Right cardiac atrium (tissue), 5 donors: ENCODE data around the gene GLIPR2. TPM values are rescaled to one million over a fixed set of nuclear protein-coding genes. Genes with fewer than 3 reads are reported as not detected.
A peak's percentile ranks its signal among the peaks of the same experiment; 100 is the strongest.

Experiments
- ATAC-seq, 2 donors: fragments of 200-7000 bp; cut with Tn5 transposase; one replicate each; pipeline versions ENCODE4 v1.8.0 to v1.9.1; 2020; ENCODE audit warnings: moderate library complexity in 2 of 2, mild to moderate bottlenecking in 1 of 2
- DNase-seq, 3 donors: peaks; one replicate each; pipeline ENCODE4 v3.0.0-alpha.2; 2020
- H3K27ac ChIP-seq: one replicate; pipeline ENCODE4 v1.5.1; 2013; ENCODE audit warnings: mild to moderate bottlenecking, low read length, control low read depth, moderate library complexity
- H3K27me3 ChIP-seq: one replicate; pipeline ENCODE4 v1.6.1; 2013; ENCODE audit not compliant: control insufficient read depth, insufficient read depth
- H3K4me1 ChIP-seq: one replicate; pipeline ENCODE4 v1.6.1; 2013; ENCODE audit warnings: low read length; ENCODE audit not compliant: control insufficient read depth, insufficient read depth
- H3K4me3 ChIP-seq: one replicate; pipeline ENCODE4 v1.5.1; 2013; ENCODE audit warnings: low read length, control low read depth
- H3K9me3 ChIP-seq: one replicate; pipeline ENCODE4 v1.6.1; 2013; ENCODE audit warnings: low read length; ENCODE audit not compliant: control insufficient read depth
- WGBS: extraction: QIAGEN DNeasy Blood & Tissue Kit; methylation state at CpG from one replicate; pipeline ENCODE4 v1.1.7; 2013; 5-methylcytosine and 5-hydroxymethylcytosine counted together
- intact Hi-C, 4 donors: fragments of 100-400 bp; cut with DNase I; formaldehyde crosslinking; loops; one replicate each; pipeline versions ENCODE4 v1.11.0 to v1.14.0; 2022 to 2023
- polyA plus RNA-seq: library from polyadenylated mRNA; stranded (reverse); fragments of 200-250 nt; gene quantifications from one replicate; pipeline ENCODE4 v1.2.3, GENCODE V29; 2013
- total RNA-seq, 4 donors: library from RNA; stranded (reverse); fragmentation: NEBNext Ultra II Directional; extraction: Animal tissue kit (Norgen Biotek cat#: 25700); gene quantifications; one replicate each; pipeline ENCODE4 v1.2.1, GENCODE V29; 2021
- donor health status: healthy with polysubstance abuse.
- donor health status: DM: no; HTN: yes; CAD: no.
- donor health status: DM: no; HTN: no; CAD: no.
- donor health status: DM: no; HTN: yes; CAD: no; lungs with severe emphysema.
- donor health status: DM: yes; HTN: yes; CAD: no.

Gene GLIPR2
- total and polyA plus RNA-seq, 5 donors: 8.8 to 23.2 (median 12.8) TPM

- WGBS: 12% methylated on average over 18 of the region's 18 CpGs
- H3K9me3 ChIP-seq: no peaks in the 10 kb centered on the region
- DNase-seq (peak in 2 of 3 donors; percentile 49 to 59), ATAC-seq (no peak)
- peak overlapping the region; percentile 84 for H3K4me3 ChIP-seq
- intact Hi-C loops: no loop called here
- H3K27ac ChIP-seq: no peak overlapping the region
- H3K27me3 ChIP-seq: no peaks in the 10 kb centered on the region
- no peaks in the 10 kb centered on the region for H3K4me1 ChIP-seq
Observed at GRCh38 chr9:36135741-36136271, 727 bp upstream of the GLIPR2 start.

DNA sequence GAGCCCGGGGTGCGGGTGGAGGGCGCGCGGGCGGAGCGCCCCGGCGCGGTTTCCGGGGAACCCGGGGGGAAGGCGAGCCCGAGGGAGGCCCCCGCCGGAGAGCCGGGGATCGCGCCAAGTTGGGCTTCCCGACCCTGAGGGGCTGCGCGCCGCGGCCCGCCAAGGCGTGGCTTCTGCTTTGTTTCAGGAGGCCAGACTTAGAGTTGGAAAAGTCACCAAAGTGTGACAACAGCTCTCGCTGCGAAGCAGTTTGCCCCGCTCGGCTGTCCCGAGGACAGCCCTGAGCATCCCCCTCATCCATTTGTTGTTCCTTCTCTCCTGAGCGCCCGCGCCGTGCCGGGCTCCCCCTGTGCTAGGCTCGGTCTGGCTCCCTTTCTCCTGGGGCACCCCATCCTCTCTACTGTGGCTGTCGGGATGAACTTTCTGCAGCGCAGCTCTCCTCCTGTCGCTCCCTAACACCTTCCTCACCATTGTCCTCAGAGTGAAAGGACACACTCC is 410 bp downstream of the GLIPR2 start:
- Histone ChIP-seq H3K4me3 (peak overlapping the region; percentile 84), H3K27me3 (no peaks in the 10 kb centered on the region), H3K27ac (no peak overlapping the region), H3K9me3 (no peaks in the 10 kb centered on the region), H3K4me1 (no peaks in the 10 kb centered on the region)
- intact Hi-C loops: no loop called here
- 1% methylated on average over 40 of the region's 40 CpGs for WGBS
- DNase-seq (peak in 2 of 3 donors; percentile 41 to 79), ATAC-seq (peak; percentile 8 to 16)

- H3K27ac ChIP-seq: no peak overlapping the region
- peak; percentile 54 to 80 (median 74) for DNase-seq
- no peaks in the 10 kb centered on the region for H3K27me3 ChIP-seq
- peak; percentile 23 to 32 for ATAC-seq
- H3K9me3 ChIP-seq: no peaks in the 10 kb centered on the region
- no peaks in the 10 kb centered on the region for H3K4me1 ChIP-seq
- WGBS: 23% methylated on average over 12 of the region's 12 CpGs
- intact Hi-C loops: no loop called here
- peak overlapping the region; percentile 84 for H3K4me3 ChIP-seq
Observed at GRCh38 chr9:36137392-36138004, 965 bp downstream of the GLIPR2 start.

DNA sequence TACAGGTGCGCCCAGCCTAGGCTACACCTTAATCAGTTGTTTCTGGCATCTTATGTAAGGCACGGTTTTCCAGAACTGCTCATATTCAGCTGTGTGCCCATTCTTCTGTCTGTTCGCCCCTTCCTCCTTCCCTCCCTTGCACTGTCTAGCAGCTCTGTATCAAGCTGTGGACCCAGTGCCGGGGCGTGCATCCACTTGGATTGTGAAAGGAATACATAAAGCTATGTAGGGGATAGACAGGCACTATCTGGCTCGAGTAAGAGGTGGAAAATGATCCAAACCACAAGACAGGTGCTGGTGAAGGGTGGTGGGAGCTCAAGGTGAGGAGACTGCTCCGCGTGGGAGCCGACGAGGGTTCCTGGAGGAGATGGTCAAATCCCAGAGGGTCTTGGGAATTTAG is 2.0 kb downstream of the GLIPR2 start:
- Histone ChIP-seq H3K27me3 (no peaks in the 10 kb centered on the region), H3K4me1 (no peaks in the 10 kb centered on the region), H3K4me3 (no peak overlapping the region), H3K27ac (no peak overlapping the region), H3K9me3 (no peaks in the 10 kb centered on the region)
- ATAC-seq (no peak), DNase-seq (no peak)
- intact Hi-C loops: no loop called here
- 96% methylated on average over 10 of the region's 10 CpGs for WGBS

- Histone ChIP-seq H3K9me3 (no peaks in the 10 kb centered on the region), H3K4me1 (no peaks in the 10 kb centered on the region), H3K27me3 (no peaks in the 10 kb centered on the region), H3K4me3 (no peak overlapping the region), H3K27ac (no peak overlapping the region)
- ATAC-seq (no peak), DNase-seq (no peak)
- WGBS: 91% methylated on average over 5 of the region's 5 CpGs
- intact Hi-C loops: no loop called here
Observed at GRCh38 chr9:36138901-36139300, 2.4 kb downstream of the GLIPR2 start.

- Histone ChIP-seq H3K27ac (no peak overlapping the region), H3K4me1 (no peaks in the 10 kb centered on the region), H3K9me3 (no peaks in the 10 kb centered on the region), H3K27me3 (no peaks in the 10 kb centered on the region), H3K4me3 (no peak overlapping the region)
- intact Hi-C loops: no loop called here
- DNase-seq (peak in 1 of 3 donors; percentile 43), ATAC-seq (peak in 1 of 2 donors; percentile 4)
- 77% methylated on average over 11 of the region's 11 CpGs for WGBS
Observed at GRCh38 chr9:36140086-36141084, 3.9 kb downstream of the GLIPR2 start.

DNA sequence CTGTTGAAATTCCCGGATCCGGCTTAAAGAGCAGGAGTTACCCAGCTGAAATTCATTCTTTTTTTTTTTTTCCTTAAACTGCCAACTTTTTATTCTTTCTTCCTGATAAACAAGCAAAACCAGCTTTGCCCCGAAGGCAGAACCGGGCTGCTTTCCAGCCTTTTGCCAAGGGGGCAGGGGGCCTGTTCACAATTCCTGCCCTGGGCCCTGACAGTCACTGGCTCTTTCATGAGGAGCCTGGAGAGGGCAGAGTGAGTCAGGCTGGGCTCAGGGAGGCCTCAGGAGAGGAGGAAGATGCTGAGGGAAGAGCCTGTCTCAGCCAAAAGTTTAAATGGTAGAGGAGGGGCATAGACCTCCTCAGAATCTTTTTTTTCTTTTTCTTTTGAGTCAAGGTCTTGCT is 4.8 kb downstream of the GLIPR2 start:
- intact Hi-C loops: no loop called here
- ATAC-seq (no peak), DNase-seq (peak in 1 of 3 donors; percentile 68)
- WGBS: 65% methylated on average over 4 of the region's 4 CpGs
- Histone ChIP-seq H3K4me3 (no peak overlapping the region), H3K27me3 (no peaks in the 10 kb centered on the region), H3K27ac (no peak overlapping the region), H3K4me1 (no peaks in the 10 kb centered on the region), H3K9me3 (no peaks in the 10 kb centered on the region)

- intact Hi-C loops: no loop called here
- H3K4me1 ChIP-seq: no peaks in the 10 kb centered on the region
- WGBS: 93% methylated on average over 7 of the region's 7 CpGs
- no peak overlapping the region for H3K27ac ChIP-seq
- no peaks in the 10 kb centered on the region for H3K9me3 ChIP-seq
- H3K4me3 ChIP-seq: no peak overlapping the region
- DNase-seq (no peak), ATAC-seq (no peak)
- H3K27me3 ChIP-seq: no peaks in the 10 kb centered on the region
Observed at GRCh38 chr9:36141761-36142160, 5.2 kb downstream of the GLIPR2 start.

DNA sequence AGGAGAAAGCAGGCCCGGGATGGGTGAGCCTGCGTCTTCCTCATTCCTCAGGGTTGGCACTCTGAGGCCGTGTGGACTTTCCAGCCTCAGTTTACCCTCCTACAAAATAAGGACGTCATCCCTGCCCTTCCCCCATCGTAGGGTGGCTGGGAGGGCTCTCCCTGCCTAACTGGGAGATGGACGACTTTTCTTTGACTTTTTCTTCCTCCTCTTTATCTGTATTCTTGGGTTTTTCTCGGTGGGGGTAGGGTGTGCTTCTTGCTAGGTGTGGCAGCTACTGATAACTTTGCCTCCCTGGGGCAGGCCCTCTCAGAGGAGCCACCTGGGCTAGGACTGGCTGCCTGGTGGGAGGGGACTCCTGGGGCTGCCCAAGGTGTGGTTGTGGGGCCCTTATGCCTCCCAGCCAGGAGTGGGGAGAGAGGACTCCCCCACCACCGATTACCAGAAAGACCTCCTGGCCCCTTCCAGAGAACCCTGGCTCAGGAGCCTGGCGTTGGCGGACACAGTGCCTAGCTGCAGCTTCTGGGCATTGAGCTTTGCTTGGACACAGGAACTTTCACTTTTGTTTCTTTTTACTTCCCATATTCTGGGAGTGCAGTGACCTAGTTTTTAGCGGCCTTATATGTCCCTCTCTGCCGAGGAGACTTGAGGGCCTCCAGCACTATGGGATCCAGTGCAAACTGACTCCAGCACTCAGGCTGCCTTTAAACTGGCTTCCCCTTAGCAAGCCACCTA is 6.1 kb downstream of the GLIPR2 start:
- Histone ChIP-seq H3K4me1 (no peaks in the 10 kb centered on the region), H3K4me3 (no peak overlapping the region)
- WGBS: 43% methylated on average over 12 of the region's 12 CpGs

DNA sequence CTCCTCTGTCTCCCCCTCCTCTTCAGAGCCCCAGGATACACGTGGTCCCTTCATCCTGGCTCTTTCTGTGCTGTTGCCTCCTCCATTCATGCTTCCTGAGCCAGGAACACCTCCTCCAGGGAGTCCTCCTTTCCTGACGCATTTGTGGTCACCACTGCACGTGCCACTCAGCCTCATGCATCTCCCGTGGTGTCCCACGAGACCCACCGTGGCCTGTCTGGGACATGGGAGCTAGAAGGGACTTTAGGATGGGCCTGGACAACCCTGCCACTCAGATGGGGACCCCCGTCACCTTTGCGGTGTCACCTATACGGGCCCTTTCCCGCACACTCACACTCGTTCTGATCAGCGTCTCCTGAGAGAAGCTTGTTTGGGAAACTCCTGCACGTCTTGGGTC is 6.7 kb downstream of the GLIPR2 start:
- Histone ChIP-seq H3K9me3 (no peaks in the 10 kb centered on the region), H3K27me3 (no peaks in the 10 kb centered on the region), H3K4me1 (peaks cover 1% of the 10 kb centered on the region), H3K4me3 (no peak overlapping the region), H3K27ac (peak overlapping the region; percentile 6)
- WGBS: 75% methylated on average over 13 of the region's 13 CpGs
- DNase-seq: peak in 1 of 3 donors; percentile 51
- no peak for ATAC-seq
- intact Hi-C loops: no loop called here

More for the DNA sequence above, 6.1 kb downstream of the GLIPR2 start:
- DNase-seq (peak in 2 of 3 donors; percentile 75 to 77), ATAC-seq (peak; percentile 46 to 75)
- intact Hi-C loops: no loop called here
- H3K27me3 ChIP-seq: no peaks in the 10 kb centered on the region
- H3K9me3 ChIP-seq: no peaks in the 10 kb centered on the region
- H3K27ac ChIP-seq: peak overlapping the region; percentile 6
